ENCODE data around the gene RNF141. TPM values are rescaled to one million over a fixed set of nuclear protein-coding genes. Genes with fewer than 3 reads are reported as not detected.

The RNF141 gene
- total RNA-seq, 1 donor: 7.5 TPM

- no peak for DNase-seq (ENCODE audit: low read depth in 2 of 3, low spot score in 2 of 3)
Measured at GRCh38 chr11:10561947-10562346, 21.0 kb upstream of the RNF141 start.

- DNase-seq (ENCODE audit: low read depth in 2 of 3, low spot score in 2 of 3): no peak
Measured at GRCh38 chr11:10561043-10561818, 20.2 kb upstream of the RNF141 start.

- no peak for DNase-seq (ENCODE audit: low read depth in 2 of 3, low spot score in 2 of 3)
Measured at GRCh38 chr11:10558288-10558687, 17.3 kb upstream of the RNF141 start.

GRCh38 chr11:10556590-10556989 lies 15.6 kb upstream of the RNF141 start:
- DNase-seq (ENCODE audit: low read depth in 2 of 3, low spot score in 2 of 3): no peak

GRCh38 chr11:10551845-10552352 lies 10.9 kb upstream of the RNF141 start:
- DNase-seq (ENCODE audit: low read depth in 2 of 3, low spot score in 2 of 3): no peak

GRCh38 chr11:10551290-10551592 lies 10.3 kb upstream of the RNF141 start:
- no peak for DNase-seq (ENCODE audit: low read depth in 2 of 3, low spot score in 2 of 3)

GRCh38 chr11:10550503-10551289 lies 9.7 kb upstream of the RNF141 start:
- DNase-seq (ENCODE audit: low read depth in 2 of 3, low spot score in 2 of 3): no peak

- DNase-seq (ENCODE audit: low read depth in 2 of 3, low spot score in 2 of 3): peak in 2 of 3 donors; percentile 43 to 81
Measured at GRCh38 chr11:10544491-10545465, 3.8 kb upstream of the RNF141 start.

- DNase-seq (ENCODE audit: low read depth in 2 of 3, low spot score in 2 of 3): no peak
Measured at GRCh38 chr11:10543782-10544181, 2.8 kb upstream of the RNF141 start.

GRCh38 chr11:10542776-10543175 lies 1.8 kb upstream of the RNF141 start:
- no peak for DNase-seq (ENCODE audit: low read depth in 2 of 3, low spot score in 2 of 3)

GRCh38 chr11:10541561-10541930 lies 559 bp upstream of the RNF141 start:
- no peak for DNase-seq (ENCODE audit: low read depth in 2 of 3, low spot score in 2 of 3)

- peak in 2 of 3 donors; percentile 13 to 17 for DNase-seq (ENCODE audit: low read depth in 2 of 3, low spot score in 2 of 3)
Measured at GRCh38 chr11:10540546-10540914, 457 bp downstream of the RNF141 start.

GRCh38 chr11:10539339-10539738 lies 1.6 kb downstream of the RNF141 start:
- DNase-seq (ENCODE audit: low read depth in 2 of 3, low spot score in 2 of 3): no peak

- DNase-seq (ENCODE audit: low read depth in 2 of 3, low spot score in 2 of 3): no peak
Measured at GRCh38 chr11:10538924-10539323, 2.1 kb downstream of the RNF141 start.

GRCh38 chr11:10537600-10537999 lies 3.4 kb downstream of the RNF141 start:
- DNase-seq (ENCODE audit: low read depth in 2 of 3, low spot score in 2 of 3): no peak

GRCh38 chr11:10534316-10534715 lies 6.7 kb downstream of the RNF141 start:
- peak in 2 of 3 donors; percentile 35 to 66 for DNase-seq (ENCODE audit: low read depth in 2 of 3, low spot score in 2 of 3)

GRCh38 chr11:10533323-10533722 lies 7.7 kb downstream of the RNF141 start:
- DNase-seq (ENCODE audit: low read depth in 2 of 3, low spot score in 2 of 3): no peak

- DNase-seq (ENCODE audit: low read depth in 2 of 3, low spot score in 2 of 3): no peak
Measured at GRCh38 chr11:10532526-10532925, 8.5 kb downstream of the RNF141 start.

GRCh38 chr11:10529279-10529678 lies 11.7 kb downstream of the RNF141 start:
- no peak for DNase-seq (ENCODE audit: low read depth in 2 of 3, low spot score in 2 of 3)

GRCh38 chr11:10528121-10528520 lies 12.9 kb downstream of the RNF141 start:
- DNase-seq (ENCODE audit: low read depth in 2 of 3, low spot score in 2 of 3): no peak

All from hematopoietic multipotent progenitor cell (in vitro differentiated cells).